Aorta (tissue), 5 donors: Measurements from ENCODE around the gene GRK1. TPM values are rescaled to one million over a fixed set of nuclear protein-coding genes. Genes with fewer than 3 reads are reported as not detected.

ENCODE experiments used
- ATAC-seq: fragments of 200-7000 bp; cut with Tn5 transposase; one replicate; pipeline ENCODE4 v1.9.1; 2022; ENCODE audit warnings: moderate library complexity; ENCODE audit not compliant: low FRiP score
- DNase-seq, 2 donors: peaks; one replicate each; pipeline ENCODE4 v3.0.0-alpha.2; 2020
- H3K27ac ChIP-seq, 2 donors: one replicate each; pipeline ENCODE4 v1.5.1; 2013; ENCODE audit warnings: low read length in 2 of 2, mild to moderate bottlenecking in 2 of 2, moderate library complexity in 2 of 2, control low read depth in 1 of 2, inconsistent platforms in 1 of 2, low read depth in 1 of 2
- H3K27me3 ChIP-seq, 2 donors: one replicate each; pipeline ENCODE4 v1.6.1; 2013; ENCODE audit warnings: control low read depth in 1 of 2, low read length in 1 of 2, mild to moderate bottlenecking in 1 of 2, moderate library complexity in 1 of 2; ENCODE audit not compliant: insufficient read depth in 2 of 2, control insufficient read depth in 1 of 2
- H3K36me3 ChIP-seq, 2 donors: one replicate each; pipeline ENCODE4 v1.6.1; 2013; ENCODE audit warnings: control low read depth in 1 of 2, low read length in 1 of 2, mild to moderate bottlenecking in 1 of 2; ENCODE audit not compliant: insufficient read depth in 2 of 2, control insufficient read depth in 1 of 2
- H3K4me1 ChIP-seq, 2 donors: one replicate each; pipeline ENCODE4 v1.6.1; 2013; ENCODE audit warnings: low read length in 2 of 2, control low read depth in 1 of 2, mild to moderate bottlenecking in 1 of 2, moderate library complexity in 1 of 2; ENCODE audit not compliant: insufficient read depth in 2 of 2, control insufficient read depth in 1 of 2
- H3K4me3 ChIP-seq, 2 donors: one replicate each; pipeline ENCODE4 v1.5.1; 2013; ENCODE audit warnings: low read length in 2 of 2, control low read depth in 1 of 2, mild to moderate bottlenecking in 1 of 2
- H3K9me3 ChIP-seq: one replicate; pipeline ENCODE4 v1.6.1; 2013; ENCODE audit warnings: mild to moderate bottlenecking, low read length; ENCODE audit not compliant: control insufficient read depth
- WGBS, 2 donors: extraction: QIAGEN DNeasy Blood & Tissue Kit; methylation state at CpG; one replicate each; pipeline ENCODE4 v1.1.7; 2013; 5-methylcytosine and 5-hydroxymethylcytosine counted together
- intact Hi-C, 2 donors: fragments of 100-400 bp; cut with DNase I; formaldehyde crosslinking; loops; one replicate each; pipeline versions ENCODE4 v1.14.2 to v1.15.0; 2022
- polyA plus RNA-seq, 2 donors: library from polyadenylated mRNA; stranded (reverse); fragments of 200-250 nt; gene quantifications; one replicate each; pipeline ENCODE4 v1.2.3, GENCODE V29; 2013
- total RNA-seq, 2 donors: library from RNA; stranded (reverse); fragmentation: NEBNext Ultra II Directional; extraction: Animal tissue kit (Norgen Biotek cat#: 25700); gene quantifications; one replicate each; pipeline ENCODE4 v1.2.1, GENCODE V29; 2021
- donor health status: healthy with polysubstance abuse.
- donor health status: Bipolar disorder and iron deficiency.
- donor health status: DM: no; HTN: no; CAD: no.
- donor health status: DM: no; HTN: no; CAD: no.
- donor health status: DM: yes; HTN: yes; CAD: no.

GRK1 gene
- total and polyA plus RNA-seq, 4 donors, result 0.10 TPM; not detected in 3

- Histone ChIP-seq H3K9me3 (no peaks in the 10 kb centered on the region), H3K27me3 (no peaks in the 10 kb centered on the region), H3K4me3 (no peak overlapping the region), H3K27ac (no peak overlapping the region), H3K4me1 (no peaks in the 10 kb centered on the region), H3K36me3 (peaks cover 0 to 5% of the 10 kb centered on the region in 2 donors)
- no peak for ATAC-seq
- intact Hi-C loops, result no loop called here
- 93 to 95% methylated on average over 30 of the region's 30 CpGs for WGBS, 2 donors
- peak; percentile 36 to 57 for DNase-seq
Observed at GRCh38 chr13:113637262-113638160, 29.5 kb upstream of the GRK1 start.

GRCh38 chr13:113638173-113638746 lies 28.8 kb upstream of the GRK1 start:
- intact Hi-C loops, result no loop called here
- DNase-seq (peak; percentile 32 to 33), ATAC-seq (no peak)

GRCh38 chr13:113638806-113639205 lies 28.2 kb upstream of the GRK1 start:
- H3K9me3 ChIP-seq, result no peaks in the 10 kb centered on the region
- no peak overlapping the region for H3K4me3 ChIP-seq
- no peaks in the 10 kb centered on the region for H3K4me1 ChIP-seq
- 95% methylated on average over 8 of the region's 8 CpGs for whole genome bisulfite sequencing, 2 donors
- H3K36me3 ChIP-seq, result peaks cover 0 to 5% of the 10 kb centered on the region in 2 donors
- no peaks in the 10 kb centered on the region for H3K27me3 ChIP-seq
- ATAC-seq (no peak), DNase-seq (peak in 1 of 2 donors; percentile 34)
- no peak overlapping the region for H3K27ac ChIP-seq
- intact Hi-C loops, result no loop called here

More at GRCh38 chr13:113638173-113638746, 28.8 kb upstream of the GRK1 start:
- no peaks in the 10 kb centered on the region for H3K27me3 ChIP-seq
- no peaks in the 10 kb centered on the region for H3K4me1 ChIP-seq
- peaks cover 0 to 5% of the 10 kb centered on the region in 2 donors for H3K36me3 ChIP-seq
- no peak overlapping the region for H3K27ac ChIP-seq
- H3K9me3 ChIP-seq, result no peaks in the 10 kb centered on the region
- 96 to 97% methylated on average over 37 of the region's 37 CpGs for WGBS, 2 donors
- no peak overlapping the region for H3K4me3 ChIP-seq

GRCh38 chr13:113639616-113640262 lies 27.3 kb upstream of the GRK1 start:
- ATAC-seq (no peak), DNase-seq (peak; percentile 35 to 74)
- 84 to 90% methylated on average over 27 of the region's 27 CpGs for WGBS, 2 donors
- Histone ChIP-seq H3K4me1 (no peaks in the 10 kb centered on the region), H3K4me3 (no peak overlapping the region), H3K27ac (no peak overlapping the region), H3K9me3 (no peaks in the 10 kb centered on the region), H3K27me3 (no peaks in the 10 kb centered on the region), H3K36me3 (peaks cover 0 to 5% of the 10 kb centered on the region in 2 donors)
- intact Hi-C loops, result no loop called here

- no peaks in the 10 kb centered on the region for H3K27me3 ChIP-seq
- peak; percentile 23 to 38 for DNase-seq
- no peak overlapping the region for H3K27ac ChIP-seq
- no peaks in the 10 kb centered on the region for H3K4me1 ChIP-seq
- intact Hi-C loops, result no loop called here
- no peak overlapping the region for H3K4me3 ChIP-seq
- no peak for ATAC-seq
- 83 to 94% methylated on average over 7 of the region's 7 CpGs for WGBS, 2 donors
- H3K36me3 ChIP-seq, result peaks cover 0 to 5% of the 10 kb centered on the region in 2 donors
- no peaks in the 10 kb centered on the region for H3K9me3 ChIP-seq
Observed at GRCh38 chr13:113641426-113641825, 25.6 kb upstream of the GRK1 start.

GRCh38 chr13:113642563-113642962 lies 24.5 kb upstream of the GRK1 start:
- 98 to 99% methylated on average over 2 of the region's 2 CpGs for WGBS, 2 donors
- no peaks in the 10 kb centered on the region for H3K4me1 ChIP-seq
- intact Hi-C loops, result no loop called here
- no peak overlapping the region for H3K4me3 ChIP-seq
- H3K9me3 ChIP-seq, result no peaks in the 10 kb centered on the region
- ATAC-seq (no peak), DNase-seq (no peak)
- no peak overlapping the region for H3K27ac ChIP-seq
- peaks cover 0 to 5% of the 10 kb centered on the region in 2 donors for H3K36me3 ChIP-seq
- no peaks in the 10 kb centered on the region for H3K27me3 ChIP-seq

GRCh38 chr13:113643593-113643992 lies 23.4 kb upstream of the GRK1 start:
- Histone ChIP-seq H3K27ac (no peak overlapping the region), H3K4me3 (no peak overlapping the region), H3K27me3 (no peaks in the 10 kb centered on the region), H3K4me1 (no peaks in the 10 kb centered on the region), H3K36me3 (peaks cover 0 to 5% of the 10 kb centered on the region in 2 donors), H3K9me3 (no peaks in the 10 kb centered on the region)
- DNase-seq (no peak), ATAC-seq (no peak)
- 97% methylated on average over 5 of the region's 5 CpGs for WGBS, 2 donors
- intact Hi-C loops, result no loop called here

- WGBS, 2 donors, result 97 to 99% methylated on average over 1 of the region's 1 CpG
- DNase-seq (no peak), ATAC-seq (no peak)
- H3K9me3 ChIP-seq, result no peaks in the 10 kb centered on the region
- H3K4me3 ChIP-seq, result no peak overlapping the region
- peaks cover 0 to 3% of the 10 kb centered on the region in 2 donors for H3K36me3 ChIP-seq
- H3K4me1 ChIP-seq, result no peaks in the 10 kb centered on the region
- H3K27ac ChIP-seq, result no peak overlapping the region
- intact Hi-C loops, result no loop called here
- no peaks in the 10 kb centered on the region for H3K27me3 ChIP-seq
Observed at GRCh38 chr13:113644800-113645199, 22.2 kb upstream of the GRK1 start.
